Epithelial cell of esophagus (primary cell): ENCODE data around the gene PRDM13.
"Not testable (repeated sequence)": the region's sequence is repeated elsewhere in the genome, so short reads cannot be mapped to it uniquely, and the experiment has no call there.

ENCODE experiments used
- DNase-seq: peaks from one replicate; pipeline ENCODE4 v3.0.0; 2010; ENCODE audit warnings: low read depth
- H3K4me3 ChIP-seq: 2 replicates; pipeline ENCODE4 v1.5.1; 2011; ENCODE audit warnings: mild to moderate bottlenecking, low read length, control low read depth
- TF ChIP-seq, protein P1 (sequence below): IDR thresholded peaks from 2 replicates; pipeline ENCODE4 v1.5.1; 2011; ENCODE audit warnings: low read depth, mild to moderate bottlenecking, low read length, control low read depth, inconsistent platforms; ENCODE audit not compliant: insufficient read depth; ENCODE audit errors: missing control alignments

The PRDM13 gene

DNA sequence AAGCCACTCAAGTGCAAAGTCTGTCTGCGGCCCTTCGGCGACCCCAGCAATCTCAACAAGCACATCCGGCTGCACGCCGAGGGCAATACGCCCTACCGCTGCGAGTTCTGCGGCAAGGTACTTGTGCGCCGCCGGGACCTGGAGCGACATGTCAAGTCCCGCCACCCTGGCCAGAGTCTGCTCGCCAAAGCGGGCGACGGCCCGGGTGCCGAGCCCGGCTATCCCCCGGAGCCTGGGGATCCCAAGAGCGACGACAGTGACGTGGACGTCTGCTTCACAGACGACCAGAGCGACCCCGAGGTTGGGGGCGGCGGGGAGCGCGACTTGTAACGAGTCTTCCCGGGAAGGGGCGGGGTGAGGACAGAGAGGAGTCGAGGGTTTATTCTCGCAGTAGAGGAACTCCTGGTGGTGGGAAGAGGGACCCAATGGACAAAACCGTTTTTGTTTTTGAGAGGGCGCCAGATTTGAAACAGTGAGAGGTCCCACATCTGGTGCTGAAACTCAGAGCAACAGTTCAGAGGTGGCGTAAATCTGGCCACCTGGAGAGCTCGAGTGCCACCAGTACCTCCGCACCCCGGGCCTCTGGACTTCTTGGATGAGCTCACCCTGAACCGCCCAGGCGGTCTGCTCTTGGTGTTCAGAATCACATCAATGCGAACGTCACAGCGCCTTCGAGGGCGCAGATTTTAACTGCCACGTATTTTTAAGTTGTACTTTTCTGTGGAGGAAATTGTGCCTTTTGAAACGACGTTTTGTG lies 8.0 kb downstream of the PRDM13 start:
- TF ChIP-seq, protein P1, sequence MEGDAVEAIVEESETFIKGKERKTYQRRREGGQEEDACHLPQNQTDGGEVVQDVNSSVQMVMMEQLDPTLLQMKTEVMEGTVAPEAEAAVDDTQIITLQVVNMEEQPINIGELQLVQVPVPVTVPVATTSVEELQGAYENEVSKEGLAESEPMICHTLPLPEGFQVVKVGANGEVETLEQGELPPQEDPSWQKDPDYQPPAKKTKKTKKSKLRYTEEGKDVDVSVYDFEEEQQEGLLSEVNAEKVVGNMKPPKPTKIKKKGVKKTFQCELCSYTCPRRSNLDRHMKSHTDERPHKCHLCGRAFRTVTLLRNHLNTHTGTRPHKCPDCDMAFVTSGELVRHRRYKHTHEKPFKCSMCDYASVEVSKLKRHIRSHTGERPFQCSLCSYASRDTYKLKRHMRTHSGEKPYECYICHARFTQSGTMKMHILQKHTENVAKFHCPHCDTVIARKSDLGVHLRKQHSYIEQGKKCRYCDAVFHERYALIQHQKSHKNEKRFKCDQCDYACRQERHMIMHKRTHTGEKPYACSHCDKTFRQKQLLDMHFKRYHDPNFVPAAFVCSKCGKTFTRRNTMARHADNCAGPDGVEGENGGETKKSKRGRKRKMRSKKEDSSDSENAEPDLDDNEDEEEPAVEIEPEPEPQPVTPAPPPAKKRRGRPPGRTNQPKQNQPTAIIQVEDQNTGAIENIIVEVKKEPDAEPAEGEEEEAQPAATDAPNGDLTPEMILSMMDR, result no peak
- DNase-seq, result no peak
- H3K4me3 ChIP-seq, result no peak overlapping the region

DNA sequence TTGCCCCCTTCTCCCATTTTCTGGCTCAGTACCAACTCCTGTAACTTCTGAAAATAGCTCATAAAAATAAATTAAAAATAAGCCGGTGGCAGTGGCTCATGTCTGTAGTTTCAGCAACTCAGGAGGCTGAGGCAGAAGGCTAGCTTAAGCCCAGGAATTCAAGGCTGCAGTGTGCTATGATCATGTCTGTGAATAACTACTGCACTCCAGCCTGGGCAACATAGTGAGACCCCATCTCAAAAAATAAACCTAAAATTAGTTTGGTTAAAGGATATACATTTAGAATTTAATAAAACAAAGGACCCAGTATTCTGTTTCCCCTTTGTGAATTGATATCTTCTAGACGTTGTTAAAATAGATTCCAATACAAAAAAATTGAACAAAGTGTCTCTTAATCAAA lies 10.5 kb downstream of the PRDM13 start:
- no peak overlapping the region for H3K4me3 ChIP-seq
- TF ChIP-seq, protein P1, result no peak
- no peak for DNase-seq

DNA sequence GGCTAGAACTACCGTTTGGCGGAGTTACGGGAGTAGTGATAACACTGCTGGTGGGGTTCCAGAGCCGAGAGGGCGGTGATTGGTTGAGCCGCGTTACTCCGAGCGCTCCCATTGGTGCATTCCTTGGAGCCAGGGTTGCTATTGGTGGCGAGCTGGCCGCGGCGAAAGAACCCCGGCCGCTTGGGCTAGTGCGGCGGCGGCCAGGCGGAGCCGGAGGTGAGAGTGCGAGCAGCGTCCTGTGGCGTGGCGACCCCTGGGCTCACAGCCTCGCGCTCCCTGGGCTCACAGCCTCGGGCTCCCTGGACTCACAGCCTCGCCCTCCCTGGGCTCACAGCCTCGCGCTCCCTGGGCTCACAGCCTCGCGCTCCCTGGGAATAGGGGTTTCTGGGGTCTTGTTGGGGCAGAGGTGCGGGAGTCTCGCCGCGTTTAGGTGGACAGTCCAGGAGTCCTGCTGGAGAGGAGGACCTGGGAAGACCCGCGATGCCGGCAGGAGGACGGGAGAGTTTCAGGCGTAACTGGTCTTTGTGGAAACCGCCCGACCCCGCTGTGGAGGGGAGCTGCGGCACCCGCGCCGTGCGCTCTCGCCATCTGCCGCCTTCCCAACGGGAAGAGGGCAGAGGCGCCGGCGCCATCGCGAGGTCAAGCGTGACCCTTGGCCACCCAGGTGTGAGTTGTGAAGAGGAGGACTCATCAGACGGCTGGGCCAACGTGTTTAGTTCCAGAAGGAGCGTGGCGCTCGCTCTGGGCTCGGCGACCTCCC lies 12.2 kb downstream of the PRDM13 start:
- TF ChIP-seq, protein P1, result no peak
- no peak for DNase-seq
- no peak overlapping the region for H3K4me3 ChIP-seq

DNA sequence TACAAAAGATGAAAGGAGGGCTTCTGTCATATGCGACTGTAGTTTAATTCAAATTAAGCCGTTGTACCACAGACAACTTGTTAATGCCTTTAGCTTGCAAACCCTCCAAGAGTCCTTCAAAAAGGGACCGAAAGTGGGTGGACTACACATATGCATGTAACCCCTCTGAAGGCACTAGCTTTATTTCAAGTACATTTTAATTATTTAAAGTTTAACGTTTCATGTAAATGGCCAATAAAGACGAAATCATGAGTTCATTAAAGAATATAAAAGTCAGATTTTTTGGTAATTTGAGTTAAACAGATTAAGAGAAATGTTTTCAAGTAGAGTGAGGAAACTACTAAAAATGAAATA lies 12.8 kb downstream of the PRDM13 start:
- TF ChIP-seq, protein P1, result no peak
- H3K4me3 ChIP-seq, result no peak overlapping the region
- DNase-seq, result no peak

DNA sequence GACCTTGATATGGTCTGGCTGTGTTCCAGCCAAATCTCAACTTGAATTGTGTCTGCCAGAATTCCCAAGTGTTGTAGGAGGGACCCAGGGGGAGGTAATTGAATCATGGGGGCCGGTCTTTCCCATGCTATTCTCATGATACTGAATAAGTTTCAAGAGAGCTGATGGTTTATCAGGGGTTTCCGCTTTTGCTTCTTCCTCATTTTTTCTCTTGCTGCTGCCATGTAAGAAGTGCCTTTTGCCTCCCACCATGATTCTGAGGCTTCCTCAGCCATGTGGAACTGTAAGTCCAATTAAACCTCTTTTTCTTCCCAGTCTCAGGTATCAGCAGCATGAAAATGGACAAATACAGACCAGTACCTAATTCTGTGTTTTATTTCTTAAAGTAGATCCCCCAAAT lies 15.4 kb downstream of the PRDM13 start:
- DNase-seq, H3K4me3 ChIP-seq: not testable (repeated sequence)

DNA sequence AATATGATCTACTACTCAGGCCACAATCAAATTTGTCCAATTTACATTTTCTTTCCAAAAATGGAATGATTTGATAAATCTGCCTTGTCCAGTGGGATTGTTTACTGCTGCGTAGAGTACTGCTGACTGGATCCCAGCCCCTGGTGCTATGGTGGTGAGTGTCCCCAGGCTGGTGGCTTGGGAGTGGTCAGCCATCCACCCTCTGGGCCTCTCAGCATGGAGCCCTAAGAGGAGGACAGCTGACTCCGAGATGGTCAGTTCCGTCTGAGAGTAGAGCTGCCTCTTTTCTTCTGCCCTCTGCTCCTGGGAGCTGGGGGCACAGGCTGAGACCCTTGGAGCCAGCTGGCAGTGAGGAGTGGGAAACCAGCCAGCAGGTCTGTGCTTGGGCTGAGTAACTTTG lies 22.7 kb downstream of the PRDM13 start:
- no peak for DNase-seq
- H3K4me3 ChIP-seq, result no peak overlapping the region
- TF ChIP-seq, protein P1, result no peak

DNA sequence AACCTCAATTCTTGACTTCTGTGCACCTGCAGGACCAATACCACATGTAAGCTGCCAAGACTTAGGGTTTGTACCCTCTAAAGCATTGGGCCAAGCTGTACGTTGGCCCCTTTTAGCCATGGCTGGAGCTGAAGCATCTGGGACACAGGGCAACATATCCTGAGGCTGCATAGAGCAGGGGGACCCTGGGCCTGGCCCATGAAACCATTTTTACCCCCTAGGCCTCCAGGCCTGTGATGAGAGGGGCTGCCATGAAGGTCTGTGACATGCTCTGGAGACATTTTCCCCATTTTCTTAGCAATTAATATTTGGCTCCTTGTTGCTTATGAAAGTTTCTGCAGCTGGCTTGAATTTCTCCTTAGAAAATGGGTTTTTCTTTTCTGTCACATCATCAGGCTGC lies 31.0 kb downstream of the PRDM13 start:
- TF ChIP-seq, protein P1, result no peak
- no peak overlapping the region for H3K4me3 ChIP-seq
- no peak for DNase-seq

DNA sequence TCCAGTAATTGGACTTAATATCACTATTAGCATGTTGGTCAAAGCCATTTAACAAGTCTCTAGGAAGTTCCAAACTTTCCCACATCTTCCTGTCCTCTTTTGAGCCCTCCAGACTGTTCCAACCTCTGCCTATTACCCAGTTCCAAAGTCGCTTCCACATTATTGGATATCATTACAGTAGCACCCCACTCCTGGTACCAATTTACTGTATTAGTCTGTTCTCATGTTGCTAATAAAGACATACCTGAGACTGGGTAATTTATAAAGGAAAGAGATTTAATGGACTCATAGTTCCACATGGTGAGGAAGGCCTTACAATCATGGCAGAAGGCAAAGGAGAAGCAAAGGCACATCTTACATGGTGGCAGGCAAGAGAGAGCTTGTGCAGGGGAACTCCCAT lies 31.7 kb downstream of the PRDM13 start:
- not testable (repeated sequence) for H3K4me3 ChIP-seq, DNase-seq
